Stimulated activated CD4-positive, alpha-beta T cell treated with anti-CD3 and anti-CD28 coated beads, TNF-alpha, amount 100 ng/mL, for 48 hours (primary cell): ENCODE results near the gene SLC15A3.

Experiments used
- DNase-seq, 3 donors: peaks; one replicate each; pipeline ENCODE4 v3.0.0-alpha.2; 2020; ENCODE audit warnings: low read depth in 3 of 3

The SLC15A3 gene

GRCh38 chr11:60946601-60947264 lies 5.2 kb downstream of the SLC15A3 start:
- no peak for DNase-seq

- DNase-seq, result no peak
Observed at GRCh38 chr11:60945295-60945667, 6.7 kb downstream of the SLC15A3 start.

- DNase-seq, result no peak
Observed at GRCh38 chr11:60944490-60945294, 7.3 kb downstream of the SLC15A3 start.

GRCh38 chr11:60942970-60943565 lies 8.9 kb downstream of the SLC15A3 start:
- DNase-seq, result no peak

GRCh38 chr11:60942219-60942618 lies 9.8 kb downstream of the SLC15A3 start:
- no peak for DNase-seq

GRCh38 chr11:60941371-60942119 lies 10.4 kb downstream of the SLC15A3 start:
- no peak for DNase-seq

GRCh38 chr11:60939855-60940254 lies 12.1 kb downstream of the SLC15A3 start:
- no peak for DNase-seq

GRCh38 chr11:60939301-60939700 lies 12.7 kb downstream of the SLC15A3 start:
- no peak for DNase-seq

- no peak for DNase-seq
Observed at GRCh38 chr11:60938500-60938899, 13.5 kb downstream of the SLC15A3 start.

- DNase-seq, result no peak
Observed at GRCh38 chr11:60937811-60938210, 14.2 kb downstream of the SLC15A3 start.

- DNase-seq, result no peak
Observed at GRCh38 chr11:60937144-60937527, 14.8 kb downstream of the SLC15A3 start.

GRCh38 chr11:60936467-60937143 lies 15.4 kb downstream of the SLC15A3 start:
- no peak for DNase-seq

- DNase-seq, result no peak
Observed at GRCh38 chr11:60935676-60936442, 16.1 kb downstream of the SLC15A3 start.

GRCh38 chr11:60934790-60935605 lies 17.0 kb downstream of the SLC15A3 start:
- no peak for DNase-seq

GRCh38 chr11:60934124-60934789 lies 17.7 kb downstream of the SLC15A3 start:
- no peak for DNase-seq

- DNase-seq, result no peak
Observed at GRCh38 chr11:60933416-60934123, 18.4 kb downstream of the SLC15A3 start.

GRCh38 chr11:60932605-60933356 lies 19.2 kb downstream of the SLC15A3 start:
- DNase-seq, result no peak

- DNase-seq, result no peak
Observed at GRCh38 chr11:60931917-60932316, 20.1 kb downstream of the SLC15A3 start.
